HEK293 (cell line): ENCODE data around the gene AATK.

Source experiments
- CTCF ChIP-seq: fragments of 450-650 bp; formaldehyde crosslinking; IDR thresholded peaks from 2 replicates; pipeline ENCODE4 v1.5.1; 2016; ENCODE audit warnings: missing biosample characterization, missing genetic modification characterization
- REPIN1 ChIP-seq: fragments of 450-650 bp; formaldehyde crosslinking; IDR thresholded peaks from 2 replicates; pipeline ENCODE4 v1.5.1; 2017; ENCODE audit warnings: missing biosample characterization, missing genetic modification characterization, low read depth
- ZNF133 ChIP-seq: fragments of 450-650 bp; formaldehyde crosslinking; IDR thresholded peaks from 2 replicates; pipeline ENCODE4 v1.5.1; 2016; ENCODE audit warnings: missing biosample characterization, missing genetic modification characterization
- ZNF777 ChIP-seq: fragments of 450-650 bp; formaldehyde crosslinking; IDR thresholded peaks from 2 replicates; pipeline ENCODE4 v1.5.1; 2017; ENCODE audit warnings: missing biosample characterization, missing genetic modification characterization, borderline replicate concordance
- TF ChIP-seq, protein P1 (sequence below): fragments of 450-650 bp; formaldehyde crosslinking; IDR thresholded peaks from 2 replicates; pipeline ENCODE4 v1.5.1; 2017; ENCODE audit warnings: missing biosample characterization, missing genetic modification characterization

GRCh38 chr17:81097134-81097942 is 68.7 kb downstream of the AATK start:
- peak; percentile 88 for TF ChIP-seq CTCF (tag by site-specific recombination)
- no peak for TF ChIP-seq ZNF777 (tag by site-specific recombination)
- no peak for TF ChIP-seq ZNF133 (tag by site-specific recombination)
- TF ChIP-seq, protein P1, sequence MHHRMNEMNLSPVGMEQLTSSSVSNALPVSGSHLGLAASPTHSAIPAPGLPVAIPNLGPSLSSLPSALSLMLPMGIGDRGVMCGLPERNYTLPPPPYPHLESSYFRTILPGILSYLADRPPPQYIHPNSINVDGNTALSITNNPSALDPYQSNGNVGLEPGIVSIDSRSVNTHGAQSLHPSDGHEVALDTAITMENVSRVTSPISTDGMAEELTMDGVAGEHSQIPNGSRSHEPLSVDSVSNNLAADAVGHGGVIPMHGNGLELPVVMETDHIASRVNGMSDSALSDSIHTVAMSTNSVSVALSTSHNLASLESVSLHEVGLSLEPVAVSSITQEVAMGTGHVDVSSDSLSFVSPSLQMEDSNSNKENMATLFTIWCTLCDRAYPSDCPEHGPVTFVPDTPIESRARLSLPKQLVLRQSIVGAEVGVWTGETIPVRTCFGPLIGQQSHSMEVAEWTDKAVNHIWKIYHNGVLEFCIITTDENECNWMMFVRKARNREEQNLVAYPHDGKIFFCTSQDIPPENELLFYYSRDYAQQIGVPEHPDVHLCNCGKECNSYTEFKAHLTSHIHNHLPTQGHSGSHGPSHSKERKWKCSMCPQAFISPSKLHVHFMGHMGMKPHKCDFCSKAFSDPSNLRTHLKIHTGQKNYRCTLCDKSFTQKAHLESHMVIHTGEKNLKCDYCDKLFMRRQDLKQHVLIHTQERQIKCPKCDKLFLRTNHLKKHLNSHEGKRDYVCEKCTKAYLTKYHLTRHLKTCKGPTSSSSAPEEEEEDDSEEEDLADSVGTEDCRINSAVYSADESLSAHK: no peak
- no peak for TF ChIP-seq REPIN1 (tag by site-specific recombination)
